Spleen (tissue), 11 donors: ENCODE data around the gene HOXA2. TPM values are rescaled to one million over a fixed set of nuclear protein-coding genes. Genes with fewer than 3 reads are reported as not detected.
A peak's percentile ranks its signal among the peaks of the same experiment; 100 is the strongest.

Source experiments
- DNase-seq: peaks from one replicate; pipeline ENCODE4 v3.0.0-alpha.2; 2020
- H3K27ac ChIP-seq, 8 donors: fragments of 200-600 bp; sonication (generic) in 7 of 8; 1 replicate in 4 of 8; 2 replicates in 4 of 8; pipeline versions ENCODE4 v1.5.0 to v1.8.0; 2016 to 2021; ENCODE audit warnings: inconsistent platforms in 4 of 8, mild to moderate bottlenecking in 4 of 8, moderate library complexity in 1 of 8
- H3K27me3 ChIP-seq, 7 donors: fragments of 200-600 bp; sonication (generic) in 6 of 7; replicated peaks in 1 of 7; 1 replicate in 4 of 7; 2 replicates in 3 of 7; pipeline versions ENCODE4 v1.5.0 to v1.8.0; 2016 to 2021; ENCODE audit warnings: inconsistent platforms in 3 of 7, mild to moderate bottlenecking in 1 of 7
- H3K36me3 ChIP-seq, 6 donors: fragments of 200-600 bp; sonication (generic) in 5 of 6; 1 replicate in 4 of 6; 2 replicates in 2 of 6; pipeline versions ENCODE4 v1.5.0 to v1.8.0; 2016 to 2021; ENCODE audit warnings: inconsistent platforms in 2 of 6
- H3K4me1 ChIP-seq, 6 donors: fragments of 200-600 bp; sonication (generic) in 5 of 6; 1 replicate in 3 of 6; 2 replicates in 3 of 6; pipeline versions ENCODE4 v1.5.0 to v1.8.0; 2016 to 2021; ENCODE audit warnings: inconsistent platforms in 3 of 6
- H3K4me3 ChIP-seq, 8 donors: fragments of 200-600 bp; sonication (generic) in 7 of 8; 1 replicate in 4 of 8; 2 replicates in 4 of 8; pipeline versions ENCODE4 v1.5.0 to v1.8.0; 2016 to 2021; ENCODE audit warnings: inconsistent platforms in 4 of 8, mild to moderate bottlenecking in 4 of 8, moderate library complexity in 2 of 8
- H3K9me3 ChIP-seq, 8 donors: fragments of 200-600 bp; sonication (generic) in 7 of 8; 1 replicate in 4 of 8; 2 replicates in 4 of 8; pipeline versions ENCODE4 v1.5.0 to v1.8.0; 2016 to 2021; ENCODE audit warnings: inconsistent platforms in 4 of 8
- POLR2A ChIP-seq, 3 donors: fragments of 450-650 bp; IDR thresholded peaks; one replicate each; pipeline ENCODE4 v1.5.1; 2017; ENCODE audit warnings: antibody characterized with exemption in 3 of 3, mild to moderate bottlenecking in 1 of 3
- POLR2AphosphoS5 ChIP-seq, 3 donors: sonication (generic); formaldehyde crosslinking; IDR thresholded peaks; one replicate each; pipeline ENCODE4 v1.5.1; 2017; ENCODE audit warnings: antibody characterized with exemption in 3 of 3
- WGBS, 5 donors: extraction: QIAGEN DNeasy Blood & Tissue Kit in 3 of 5; methylation state at CpG; one replicate each; pipeline versions ENCODE4 v1.1.5 to v1.1.7; 2013 to 2018; 5-methylcytosine and 5-hydroxymethylcytosine counted together
- intact Hi-C: fragments of 100-400 bp; cut with DNase I; formaldehyde crosslinking; loops from one replicate; pipeline ENCODE4 v1.15.0; 2023; ENCODE audit warnings: low total_unique reads
- polyA plus RNA-seq, 3 donors: library from polyadenylated mRNA; stranded (reverse); fragments of 200-250 nt; gene quantifications; one replicate each; pipeline ENCODE4 v1.2.1, GENCODE V29; 2013
- total RNA-seq, 7 donors: library from RNA; depleted of rRNA in 3 of 7; stranded (reverse); fragments of >200 nt in 3 of 7; fragmentation: NEBNext Ultra II Directional in 4 of 7; extraction: Animal tissue kit (Norgen Biotek cat#: 25700) in 4 of 7; gene quantifications; one replicate each; pipeline versions ENCODE4 v1.1.0 to v1.2.1, GENCODE V29; 2016 to 2021
- TF ChIP-seq, protein P1 (sequence below), 11 experiments: fragments of 200-600 bp in 7 of 11; fragments of 450-650 bp in 4 of 11; sonication (generic) in 4 of 11; IDR thresholded peaks in 8 of 11; conservative IDR thresholded peaks in 3 of 11; 1 replicate in 7 of 11; 2 replicates in 4 of 11; pipeline versions ENCODE4 v1.4.0 to v1.8.0; 2016 to 2021; ENCODE audit warnings: antibody characterized with exemption in 11 of 11, inconsistent platforms in 4 of 11, mild to moderate bottlenecking in 1 of 11
- donor health status: healthy with polysubstance abuse.
- donor health status: DM: no; HTN: no; CAD: no; lungs with moderate emphysema.
- donor health status: DM: no; HTN: no; CAD: no.
- donor health status: Bipolar disorder and iron deficiency.
- donor health status: healthy.
- donor health status: DM: no; HTN: no; CAD: no.
- donor health status: DM: yes; HTN: yes; CAD: no.

HOXA2 gene
- total and polyA plus RNA-seq, 10 donors = 0.41 to 2.8 (median 0.90) TPM

- intact Hi-C loops = loop anchor here (2.0 kb wide), 1 partner anchor 451 kb away; no protein-coding TSS in a partner anchor
- Histone ChIP-seq H3K27me3 (peaks cover 0 to 67% (median 8%) of the 10 kb centered on the region in 7 donors), H3K4me1 (peaks cover 0 to 42% (median 15%) of the 10 kb centered on the region in 6 donors), H3K4me3 (peak overlapping the region in 2 of 8 donors; percentile 5 to 17), H3K36me3 (no peaks in the 10 kb centered on the region), H3K27ac (peak overlapping the region in 4 of 8 donors; percentile 7 to 57 (median 39)), H3K9me3 (no peaks in the 10 kb centered on the region)
- peak; percentile 68 for DNase-seq
- WGBS, 5 donors = 74 to 90% (median 83%) methylated on average over 44 to 53 of the region's 53 CpGs
- TF ChIP-seq, protein P1, sequence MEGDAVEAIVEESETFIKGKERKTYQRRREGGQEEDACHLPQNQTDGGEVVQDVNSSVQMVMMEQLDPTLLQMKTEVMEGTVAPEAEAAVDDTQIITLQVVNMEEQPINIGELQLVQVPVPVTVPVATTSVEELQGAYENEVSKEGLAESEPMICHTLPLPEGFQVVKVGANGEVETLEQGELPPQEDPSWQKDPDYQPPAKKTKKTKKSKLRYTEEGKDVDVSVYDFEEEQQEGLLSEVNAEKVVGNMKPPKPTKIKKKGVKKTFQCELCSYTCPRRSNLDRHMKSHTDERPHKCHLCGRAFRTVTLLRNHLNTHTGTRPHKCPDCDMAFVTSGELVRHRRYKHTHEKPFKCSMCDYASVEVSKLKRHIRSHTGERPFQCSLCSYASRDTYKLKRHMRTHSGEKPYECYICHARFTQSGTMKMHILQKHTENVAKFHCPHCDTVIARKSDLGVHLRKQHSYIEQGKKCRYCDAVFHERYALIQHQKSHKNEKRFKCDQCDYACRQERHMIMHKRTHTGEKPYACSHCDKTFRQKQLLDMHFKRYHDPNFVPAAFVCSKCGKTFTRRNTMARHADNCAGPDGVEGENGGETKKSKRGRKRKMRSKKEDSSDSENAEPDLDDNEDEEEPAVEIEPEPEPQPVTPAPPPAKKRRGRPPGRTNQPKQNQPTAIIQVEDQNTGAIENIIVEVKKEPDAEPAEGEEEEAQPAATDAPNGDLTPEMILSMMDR (IDR thresholded peaks at IDR 0.05 in 8 of 11, conservative IDR thresholded peaks at IDR 0.05 in 3 of 11) = no peak
- no peak for TF ChIP-seq POLR2AphosphoS5 (IDR thresholded peaks at IDR 0.05)
- TF ChIP-seq POLR2A (IDR thresholded peaks at IDR 0.05) = no peak
Observed at GRCh38 chr7:27139334-27140125, 37.0 kb upstream of the HOXA2 start.

DNA sequence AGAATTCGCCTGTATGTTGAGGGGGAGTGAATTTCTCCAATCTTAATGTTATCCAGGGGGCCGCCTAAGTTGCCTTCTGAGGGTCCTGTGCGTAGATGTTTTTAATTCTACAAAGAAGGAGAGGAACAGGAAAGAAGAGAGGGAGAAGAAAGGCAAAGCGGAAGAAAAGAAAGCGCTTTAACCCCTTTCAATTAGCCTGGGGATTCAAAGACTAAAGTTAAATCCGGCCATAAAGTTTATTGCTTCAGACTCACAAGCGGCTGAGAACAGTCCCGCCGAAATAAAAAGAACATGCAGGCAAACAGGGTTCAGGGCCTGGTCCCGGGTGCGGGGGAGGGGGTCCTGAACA, 36.5 kb upstream of the HOXA2 start:
- WGBS, 5 donors = 79 to 93% (median 91%) methylated on average over 11 of the region's 11 CpGs
- H3K27me3 ChIP-seq = peaks cover 0 to 61% (median 2%) of the 10 kb centered on the region in 7 donors
- DNase-seq = no peak
- no peaks in the 10 kb centered on the region for H3K36me3 ChIP-seq
- no peak overlapping the region for H3K4me3 ChIP-seq
- TF ChIP-seq, protein P1 (IDR thresholded peaks at IDR 0.05 in 8 of 11, conservative IDR thresholded peaks at IDR 0.05 in 3 of 11) = no peak
- no peak for TF ChIP-seq POLR2AphosphoS5 (IDR thresholded peaks at IDR 0.05)
- no peak for TF ChIP-seq POLR2A (IDR thresholded peaks at IDR 0.05)
- H3K9me3 ChIP-seq = no peaks in the 10 kb centered on the region
- intact Hi-C loops = no loop called here
- peaks cover 0 to 42% (median 15%) of the 10 kb centered on the region in 6 donors for H3K4me1 ChIP-seq
- H3K27ac ChIP-seq = peak overlapping the region in 3 of 8 donors; percentile 35 to 57 (median 43)

GRCh38 chr7:27138472-27138871, 36.0 kb upstream of the HOXA2 start:
- no peak for DNase-seq
- Histone ChIP-seq H3K9me3 (no peaks in the 10 kb centered on the region), H3K4me1 (peaks cover 0 to 39% (median 16%) of the 10 kb centered on the region in 6 donors), H3K36me3 (no peaks in the 10 kb centered on the region), H3K27me3 (peaks cover 0 to 56% (median 0%) of the 10 kb centered on the region in 7 donors), H3K27ac (peak overlapping the region in 1 of 8 donors; percentile 57), H3K4me3 (no peak overlapping the region)
- 90 to 100% (median 94%) methylated on average over 1 of the region's 1 CpG for WGBS, 5 donors
- intact Hi-C loops = no loop called here
- TF ChIP-seq POLR2A (IDR thresholded peaks at IDR 0.05) (no peak), POLR2AphosphoS5 (IDR thresholded peaks at IDR 0.05) (no peak)
- TF ChIP-seq, protein P1 (IDR thresholded peaks at IDR 0.05 in 8 of 11, conservative IDR thresholded peaks at IDR 0.05 in 3 of 11) = no peak

DNA sequence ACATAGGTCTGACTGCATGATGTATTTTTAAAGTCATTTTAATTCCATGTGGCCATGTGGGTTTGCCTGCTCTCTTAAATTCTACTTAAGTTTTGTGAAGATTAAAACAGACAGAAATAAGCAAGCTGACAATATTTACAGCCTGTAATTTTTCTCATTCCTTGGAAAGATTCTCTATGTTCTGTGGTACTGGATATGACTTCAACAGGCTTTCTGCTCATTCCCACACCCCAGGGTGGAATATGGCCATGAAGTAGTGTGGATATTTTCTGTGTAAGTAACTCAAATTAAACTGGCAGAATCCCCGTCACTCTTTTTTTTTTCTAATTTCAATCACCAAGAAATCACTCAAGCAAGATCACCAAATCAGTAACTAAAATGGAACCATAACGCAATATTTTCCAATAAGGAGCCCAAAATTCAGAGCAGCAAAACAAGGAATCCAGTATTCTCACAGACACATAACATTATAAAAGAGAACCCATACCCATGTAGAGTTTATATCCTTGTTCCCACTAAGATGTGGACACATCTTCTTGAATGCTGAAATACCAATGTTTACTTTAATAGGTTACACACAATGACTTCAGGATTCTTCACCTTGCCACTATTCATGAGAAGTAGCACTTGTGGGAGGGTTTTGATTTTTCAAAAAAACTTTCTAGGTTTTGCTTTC, 35.3 kb upstream of the HOXA2 start:
- Histone ChIP-seq H3K27me3 (peaks cover 0 to 49% (median 0%) of the 10 kb centered on the region in 7 donors), H3K36me3 (no peaks in the 10 kb centered on the region), H3K4me1 (peaks cover 0 to 39% (median 16%) of the 10 kb centered on the region in 6 donors), H3K4me3 (no peak overlapping the region), H3K9me3 (no peaks in the 10 kb centered on the region), H3K27ac (no peak overlapping the region)
- intact Hi-C loops = no loop called here
- WGBS, 5 donors = 90 to 96% (median 90%) methylated on average over 2 of the region's 2 CpGs
- DNase-seq = no peak
- no peak for TF ChIP-seq POLR2AphosphoS5 (IDR thresholded peaks at IDR 0.05)
- no peak for TF ChIP-seq POLR2A (IDR thresholded peaks at IDR 0.05)
- TF ChIP-seq, protein P1 (IDR thresholded peaks at IDR 0.05 in 8 of 11, conservative IDR thresholded peaks at IDR 0.05 in 3 of 11) = no peak
